ENCODE measurements around the gene CHST7. TPM values are rescaled to one million over a fixed set of nuclear protein-coding genes. Genes with fewer than 3 reads are reported as not detected.

Gene CHST7
- total RNA-seq = 24.2 and 25.2 TPM in 2 replicates

GRCh38 chrX:46573331-46573891, at the start of gene CHST7:
Gene CHST7 (plus strand): TSS chrX:46573765. CDS start chrX:46573932, 167 bp downstream.

DNA sequence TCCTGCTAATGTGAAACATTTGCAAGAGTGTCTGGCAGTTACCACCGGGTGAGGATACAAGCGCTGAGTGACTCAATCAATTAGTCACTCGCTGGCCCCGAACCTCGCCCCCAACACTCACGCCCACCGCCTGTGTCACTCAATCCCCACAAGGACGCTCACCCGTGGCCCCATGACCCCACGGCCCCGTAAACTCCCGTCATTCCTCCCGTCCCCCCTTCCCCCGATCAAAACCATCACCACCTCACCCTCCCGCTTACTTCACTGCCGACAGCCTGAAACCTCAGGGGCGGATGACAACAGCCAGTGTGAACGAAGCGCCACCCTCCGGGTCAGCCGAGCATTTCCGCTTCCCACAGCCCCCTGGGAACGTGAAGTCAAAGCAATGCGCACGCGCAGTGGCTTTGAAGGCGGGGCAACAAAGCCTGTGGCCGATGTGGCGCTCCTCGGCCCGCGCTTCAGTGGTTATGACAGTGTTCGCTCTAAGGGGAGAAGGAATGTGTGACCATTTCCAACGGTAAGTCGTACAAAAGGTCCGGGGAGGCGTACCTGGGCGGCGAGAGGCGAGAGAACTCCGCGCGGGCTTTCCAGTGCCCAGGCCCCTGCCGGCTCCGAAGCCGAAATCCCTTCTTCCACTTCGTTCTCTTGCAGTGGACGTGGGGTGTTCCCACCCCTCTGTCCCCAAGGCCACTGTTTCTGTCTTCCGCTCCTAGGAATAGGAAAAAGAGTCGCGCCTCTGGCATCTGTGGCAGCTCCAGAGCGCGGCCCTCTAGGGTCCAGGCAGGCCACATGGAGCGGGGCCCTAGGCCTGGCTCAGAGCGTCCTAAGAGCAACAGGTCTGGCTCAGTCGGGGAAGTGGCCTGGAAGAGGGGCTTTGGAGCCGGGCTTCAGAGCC, 28.2 kb upstream of the CHST7 start, which contains the start of gene ZNF674:
Gene ZNF674 (minus strand): TSS at position 311 of the 895 bp plus-strand sequence. CDS start 3,334 bp downstream, outside the sequence.

Other genes starting within 250 kb of the CHST7 start
- 3.1 and 5.2 TPM in 2 replicates for gene ZNF674, start 28.3 kb upstream of the CHST7 start, total RNA-seq
- 24.7 and 37.3 TPM in 2 replicates for gene SLC9A7, start 185.4 kb downstream of the CHST7 start, total RNA-seq

Measured in endothelial cell of coronary artery (primary cell).